Esophagus squamous epithelium (tissue), 5 donors: Measurements from ENCODE around the gene MYO5A. TPM values are rescaled to one million over a fixed set of nuclear protein-coding genes. Genes with fewer than 3 reads are reported as not detected.
A peak's percentile ranks its signal among the peaks of the same experiment; 100 is the strongest.

Experiments used
- DNase-seq: peaks from one replicate; lab custom pipeline; 2025; lab: John Stamatoyannopoulos, UW
- H3K27ac ChIP-seq, 4 donors: fragments of 200-600 bp; sonication (generic); one replicate each; pipeline ENCODE4 v1.5.1; 2016 to 2019; ENCODE audit warnings: mild to moderate bottlenecking in 1 of 4
- H3K27me3 ChIP-seq, 4 donors: fragments of 200-600 bp; sonication (generic); 1 replicate in 3 of 4; 2 replicates in 1 of 4; pipeline versions ENCODE4 v1.5.1 to v1.6.0; 2017 to 2021; ENCODE audit warnings: antibody characterized with exemption in 1 of 4
- H3K36me3 ChIP-seq, 3 donors: fragments of 200-600 bp; sonication (generic); one replicate each; pipeline ENCODE4 v1.5.1; 2016 to 2019
- H3K4me1 ChIP-seq, 3 donors: fragments of 200-600 bp; sonication (generic); one replicate each; pipeline ENCODE4 v1.5.1; 2017 to 2019
- H3K4me3 ChIP-seq, 4 donors: fragments of 200-600 bp; sonication (generic); 1 replicate in 3 of 4; 2 replicates in 1 of 4; pipeline ENCODE4 v1.5.1; 2016 to 2019; ENCODE audit warnings: mild to moderate bottlenecking in 2 of 4, moderate library complexity in 1 of 4
- H3K9me3 ChIP-seq, 3 donors: fragments of 200-600 bp; sonication (generic); one replicate each; pipeline ENCODE4 v1.5.1; 2016 to 2019
- CTCF ChIP-seq, 6 experiments: fragments of 450-650 bp in 4 of 6; fragments of 200-600 bp in 2 of 6; sonication (generic) in 2 of 6; IDR thresholded peaks; one replicate each; pipeline ENCODE4 v1.5.1; 2016 to 2019; ENCODE audit warnings: antibody characterized with exemption in 6 of 6, mild to moderate bottlenecking in 4 of 6, moderate library complexity in 4 of 6
- POLR2A ChIP-seq, 4 donors: fragments of 450-650 bp; IDR thresholded peaks; one replicate each; pipeline ENCODE4 v1.6.1; 2017; ENCODE audit warnings: antibody characterized with exemption in 4 of 4, mild to moderate bottlenecking in 4 of 4, moderate library complexity in 3 of 4
- WGBS, 2 donors: methylation state at CpG; one replicate each; pipeline ENCODE4 v1.1.5; 2018; 5-methylcytosine and 5-hydroxymethylcytosine counted together
- intact Hi-C: fragments of 100-400 bp; cut with DNase I; formaldehyde crosslinking; loops from one replicate; pipeline ENCODE4 v1.15.0; 2022
- total RNA-seq, 4 donors: library from RNA; depleted of rRNA; stranded (reverse); fragments of >200 nt; gene quantifications; one replicate each; pipeline ENCODE4 v1.1.0, GENCODE V29; 2016
- donor health status: DM: yes; HTN: yes; CAD: no.

Gene MYO5A
- total RNA-seq, 4 donors from 2014 or later, result 11.3 to 24.6 (median 22.3) TPM

GRCh38 chr15:52284164-52284563, 244.5 kb downstream of the MYO5A start:
- Histone ChIP-seq H3K4me3 (no peak overlapping the region), H3K27me3 (no peaks in the 10 kb centered on the region), H3K27ac (peak overlapping the region in 2 of 4 donors; percentile 5 to 68), H3K9me3 (no peaks in the 10 kb centered on the region), H3K4me1 (peaks cover 14 to 48% (median 18%) of the 10 kb centered on the region in 3 donors), H3K36me3 (peaks cover 0 to 20% (median 0%) of the 10 kb centered on the region in 3 donors)
- intact Hi-C loops, result no loop called here
- DNase-seq, result no peak
- TF ChIP-seq POLR2A (IDR thresholded peaks at IDR 0.05) (no peak), CTCF (IDR thresholded peaks at IDR 0.05) (no peak)
- WGBS, 2 donors, result 36 to 57% methylated on average over 3 of the region's 3 CpGs

- H3K4me1 ChIP-seq, result peaks cover 9 to 48% (median 10%) of the 10 kb centered on the region in 3 donors
- 84 to 96% methylated on average over 3 to 6 of the region's 6 CpGs for WGBS, 2 donors
- TF ChIP-seq CTCF (IDR thresholded peaks at IDR 0.05), result no peak
- no peak for TF ChIP-seq POLR2A (IDR thresholded peaks at IDR 0.05)
- peaks cover 0 to 21% (median 0%) of the 10 kb centered on the region in 3 donors for H3K36me3 ChIP-seq
- DNase-seq, result no peak
- no peak overlapping the region for H3K27ac ChIP-seq
- intact Hi-C loops, result no loop called here
- no peaks in the 10 kb centered on the region for H3K9me3 ChIP-seq
- no peak overlapping the region for H3K4me3 ChIP-seq
- H3K27me3 ChIP-seq, result no peaks in the 10 kb centered on the region
Observed at GRCh38 chr15:52283281-52283680, 245.4 kb downstream of the MYO5A start.

- no peak for TF ChIP-seq POLR2A (IDR thresholded peaks at IDR 0.05)
- TF ChIP-seq CTCF (IDR thresholded peaks at IDR 0.05), result no peak
- DNase-seq, result no peak
- no peaks in the 10 kb centered on the region for H3K9me3 ChIP-seq
- H3K27ac ChIP-seq, result no peak overlapping the region
- H3K27me3 ChIP-seq, result no peaks in the 10 kb centered on the region
- intact Hi-C loops, result no loop called here
- peaks cover 0 to 29% (median 5%) of the 10 kb centered on the region in 3 donors for H3K36me3 ChIP-seq
- H3K4me1 ChIP-seq, result peaks cover under 1 to 43% (median 4%) of the 10 kb centered on the region in 3 donors
- H3K4me3 ChIP-seq, result no peak overlapping the region
- 92 to 93% methylated on average over 11 to 13 of the region's 14 CpGs for WGBS, 2 donors
Observed at GRCh38 chr15:52282418-52282817, 246.3 kb downstream of the MYO5A start.

- Histone ChIP-seq H3K27ac (no peak overlapping the region), H3K9me3 (no peaks in the 10 kb centered on the region), H3K36me3 (peaks cover 0 to 40% (median 9%) of the 10 kb centered on the region in 3 donors), H3K27me3 (no peaks in the 10 kb centered on the region), H3K4me1 (peaks cover 0 to 36% (median 4%) of the 10 kb centered on the region in 3 donors), H3K4me3 (no peak overlapping the region)
- intact Hi-C loops, result no loop called here
- WGBS, 2 donors, result 73 to 82% methylated on average over 4 to 9 of the region's 10 CpGs
- TF ChIP-seq POLR2A (IDR thresholded peaks at IDR 0.05), result no peak
- TF ChIP-seq CTCF (IDR thresholded peaks at IDR 0.05), result no peak
- no peak for DNase-seq
Observed at GRCh38 chr15:52281085-52282035, 247.3 kb downstream of the MYO5A start.
